GM19239 (cell line): ENCODE data around the gene LRRC66.
A peak's percentile ranks its signal among the peaks of the same experiment; 100 is the strongest.

ENCODE experiments used
- DNase-seq: peaks from one replicate; pipeline ENCODE4 v3.0.0; 2011; ENCODE audit warnings: low spot score; ENCODE audit not compliant: insufficient read length
- FAIRE-seq: peaks from 2 replicates; lab custom pipeline; 2011; peaks lifted over from hg19 to GRCh38; lab: Jason Lieb, UNC

LRRC66 gene, protein sequence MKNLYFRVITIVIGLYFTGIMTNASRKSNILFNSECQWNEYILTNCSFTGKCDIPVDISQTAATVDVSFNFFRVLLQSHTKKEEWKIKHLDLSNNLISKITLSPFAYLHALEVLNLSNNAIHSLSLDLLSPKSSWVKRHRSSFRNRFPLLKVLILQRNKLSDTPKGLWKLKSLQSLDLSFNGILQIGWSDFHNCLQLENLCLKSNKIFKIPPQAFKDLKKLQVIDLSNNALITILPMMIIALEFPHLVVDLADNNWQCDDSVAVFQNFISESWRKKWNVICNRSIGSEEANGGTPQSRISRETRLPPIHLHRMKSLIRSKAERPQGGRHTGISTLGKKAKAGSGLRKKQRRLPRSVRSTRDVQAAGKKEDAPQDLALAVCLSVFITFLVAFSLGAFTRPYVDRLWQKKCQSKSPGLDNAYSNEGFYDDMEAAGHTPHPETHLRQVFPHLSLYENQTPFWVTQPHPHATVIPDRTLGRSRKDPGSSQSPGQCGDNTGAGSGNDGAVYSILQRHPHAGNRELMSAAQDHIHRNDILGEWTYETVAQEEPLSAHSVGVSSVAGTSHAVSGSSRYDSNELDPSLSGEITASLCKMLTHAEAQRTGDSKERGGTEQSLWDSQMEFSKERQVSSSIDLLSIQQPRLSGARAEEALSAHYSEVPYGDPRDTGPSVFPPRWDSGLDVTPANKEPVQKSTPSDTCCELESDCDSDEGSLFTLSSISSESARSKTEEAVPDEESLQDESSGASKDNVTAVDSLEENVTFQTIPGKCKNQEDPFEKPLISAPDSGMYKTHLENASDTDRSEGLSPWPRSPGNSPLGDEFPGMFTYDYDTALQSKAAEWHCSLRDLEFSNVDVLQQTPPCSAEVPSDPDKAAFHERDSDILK

DNA sequence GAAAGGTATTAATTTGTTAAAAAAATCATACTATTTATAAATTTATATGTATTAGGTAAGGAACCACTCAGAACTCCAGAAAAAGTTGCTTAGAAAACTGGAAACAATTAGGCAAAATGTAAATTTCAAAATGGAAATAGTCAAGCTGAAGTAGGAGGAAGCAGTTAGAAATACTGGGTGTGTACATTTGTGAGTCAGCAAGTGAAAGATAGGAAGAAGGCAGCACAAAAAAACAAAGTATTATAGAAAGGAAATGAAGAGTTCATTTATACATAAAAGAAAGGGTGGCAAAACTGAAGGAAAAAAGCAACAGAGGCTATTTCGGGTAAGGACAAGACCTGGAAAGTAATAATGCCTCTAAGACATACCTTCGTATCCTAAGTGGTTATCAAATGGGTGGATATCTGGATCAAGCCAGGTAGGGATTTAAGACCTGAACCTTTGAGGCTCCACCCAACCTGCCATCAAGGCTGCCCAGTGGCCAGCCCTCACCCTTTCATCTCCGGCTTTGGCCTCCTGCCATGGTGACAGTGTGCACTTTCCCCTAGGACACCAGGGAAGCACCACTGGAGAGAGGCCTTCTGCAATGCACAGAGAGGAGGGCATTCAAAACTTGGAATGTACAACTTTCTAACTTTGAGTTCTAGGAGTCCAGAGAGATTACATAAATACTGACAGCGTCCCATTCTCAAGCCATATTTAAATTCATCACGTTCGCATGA lies at the start of gene LRRC66:
Gene LRRC66 (minus strand): TSS at position 428 of the 722 bp plus-strand sequence. CDS start 2,750 bp downstream, outside the sequence.
- FAIRE-seq (no peak), DNase-seq (no peak)

DNA sequence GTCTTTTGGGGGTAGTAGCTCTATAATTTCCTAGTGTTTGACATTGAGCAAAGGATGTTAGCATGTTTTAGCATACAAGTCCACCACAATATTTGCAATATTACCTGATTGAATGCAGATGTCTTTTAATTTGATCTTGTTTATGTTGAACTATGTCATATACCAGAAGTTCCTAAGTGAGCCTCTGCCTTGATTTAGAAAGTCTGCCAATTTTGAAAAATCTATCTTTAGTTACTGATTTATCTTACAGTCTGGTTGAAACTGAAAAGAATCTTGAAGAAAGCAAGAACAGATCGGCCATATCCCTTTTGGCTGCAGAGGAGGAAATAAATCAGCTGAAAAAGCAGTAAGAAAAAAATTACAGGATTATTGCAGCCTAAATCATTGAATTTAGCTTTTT lies 49.4 kb upstream of the LRRC66 start:
- DNase-seq (no peak), FAIRE-seq (no peak)

DNA sequence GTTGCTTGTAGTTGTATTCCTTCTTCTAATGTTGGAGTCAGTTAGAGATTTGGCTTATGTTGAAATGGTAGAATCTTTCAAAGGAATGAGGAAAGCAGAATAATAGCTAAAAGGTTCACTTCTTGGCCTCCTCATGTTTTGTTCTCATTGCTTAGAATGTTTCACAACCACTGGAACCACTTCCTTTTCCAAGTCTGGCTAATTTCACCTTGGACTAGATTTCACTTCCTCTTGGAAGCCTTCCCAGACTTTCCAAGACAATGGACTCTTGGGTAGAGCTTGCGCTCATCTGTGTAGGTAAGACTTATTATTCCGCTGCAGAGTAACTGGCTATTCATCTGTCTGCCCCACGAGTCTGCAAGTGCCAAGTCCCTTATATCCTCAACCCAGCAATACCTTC lies 39.2 kb upstream of the LRRC66 start:
- no peak for FAIRE-seq
- no peak for DNase-seq

DNA sequence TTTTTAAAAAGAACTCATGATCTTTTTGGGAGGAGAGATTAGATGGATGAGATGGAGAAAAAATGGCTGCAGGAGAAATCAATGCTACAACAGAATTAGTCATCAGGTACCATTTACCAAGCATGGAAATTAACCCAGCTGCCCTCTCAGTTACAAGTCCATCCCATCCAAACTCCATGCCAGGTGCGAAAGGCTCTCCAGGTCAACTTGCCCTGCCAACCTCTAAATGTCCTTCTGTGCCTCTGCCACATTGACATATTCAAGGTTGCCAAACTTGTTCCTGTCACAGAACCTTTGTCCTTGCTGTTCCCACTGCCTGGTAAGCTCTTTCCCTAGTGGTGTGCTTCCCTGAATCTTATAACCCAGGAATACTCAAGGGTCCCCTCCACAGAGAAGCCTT lies 38.1 kb upstream of the LRRC66 start:
- DNase-seq: no peak
- FAIRE-seq: no peak

DNA sequence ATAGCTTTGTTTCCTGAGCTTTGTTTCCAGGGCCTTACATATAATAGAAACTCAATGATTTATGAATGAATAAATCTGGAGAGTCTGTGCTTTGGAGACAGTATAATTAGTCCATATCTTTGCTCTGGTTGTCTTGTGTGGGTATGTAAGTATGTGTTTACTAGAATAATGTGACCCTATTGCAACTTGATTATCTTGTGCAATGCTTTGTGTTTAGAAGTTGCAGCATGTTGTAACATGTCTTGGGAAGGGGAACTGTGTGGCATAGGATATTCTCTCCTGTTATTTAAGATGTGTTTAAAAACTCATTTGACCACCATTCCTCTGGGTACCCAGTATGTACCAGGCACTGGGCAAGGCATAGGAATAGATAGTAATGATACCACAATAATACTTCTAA lies 37.0 kb upstream of the LRRC66 start:
- DNase-seq: no peak
- FAIRE-seq: no peak

DNA sequence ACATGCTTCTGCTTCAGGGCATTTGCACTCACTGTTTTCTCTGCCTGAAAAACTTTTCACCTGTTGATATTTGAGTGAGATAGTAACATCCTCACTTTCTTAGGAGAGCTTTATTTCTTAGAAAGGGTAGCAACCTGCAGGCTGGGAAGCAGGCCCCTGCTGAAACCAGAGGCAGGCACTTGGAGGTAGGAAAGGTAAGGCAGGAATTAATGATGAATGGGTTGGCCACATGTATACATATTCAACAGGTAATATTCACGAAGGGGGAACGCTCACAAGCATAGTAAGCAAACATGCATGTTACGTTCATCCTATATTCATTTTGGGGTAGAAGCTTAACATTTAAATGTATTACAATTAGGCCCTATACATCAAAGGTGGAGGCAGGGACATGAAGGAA lies 34.1 kb upstream of the LRRC66 start:
- DNase-seq (no peak), FAIRE-seq (no peak)

DNA sequence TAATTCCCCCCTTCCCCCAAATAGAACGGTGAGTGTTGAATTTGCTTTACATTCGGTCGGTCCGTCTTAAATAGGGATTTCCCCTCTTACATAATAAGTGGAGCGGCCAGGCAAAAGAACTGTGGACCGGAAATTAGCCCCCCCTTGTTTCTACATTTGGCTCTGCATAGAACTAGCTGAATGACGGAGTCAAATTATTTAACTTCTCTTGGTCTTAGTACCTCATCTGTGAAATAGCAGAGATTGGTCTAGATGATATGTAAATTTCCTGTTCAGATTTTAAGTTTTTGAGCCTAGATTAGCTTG lies 32.3 kb upstream of the LRRC66 start:
- no peak for DNase-seq
- FAIRE-seq: no peak

DNA sequence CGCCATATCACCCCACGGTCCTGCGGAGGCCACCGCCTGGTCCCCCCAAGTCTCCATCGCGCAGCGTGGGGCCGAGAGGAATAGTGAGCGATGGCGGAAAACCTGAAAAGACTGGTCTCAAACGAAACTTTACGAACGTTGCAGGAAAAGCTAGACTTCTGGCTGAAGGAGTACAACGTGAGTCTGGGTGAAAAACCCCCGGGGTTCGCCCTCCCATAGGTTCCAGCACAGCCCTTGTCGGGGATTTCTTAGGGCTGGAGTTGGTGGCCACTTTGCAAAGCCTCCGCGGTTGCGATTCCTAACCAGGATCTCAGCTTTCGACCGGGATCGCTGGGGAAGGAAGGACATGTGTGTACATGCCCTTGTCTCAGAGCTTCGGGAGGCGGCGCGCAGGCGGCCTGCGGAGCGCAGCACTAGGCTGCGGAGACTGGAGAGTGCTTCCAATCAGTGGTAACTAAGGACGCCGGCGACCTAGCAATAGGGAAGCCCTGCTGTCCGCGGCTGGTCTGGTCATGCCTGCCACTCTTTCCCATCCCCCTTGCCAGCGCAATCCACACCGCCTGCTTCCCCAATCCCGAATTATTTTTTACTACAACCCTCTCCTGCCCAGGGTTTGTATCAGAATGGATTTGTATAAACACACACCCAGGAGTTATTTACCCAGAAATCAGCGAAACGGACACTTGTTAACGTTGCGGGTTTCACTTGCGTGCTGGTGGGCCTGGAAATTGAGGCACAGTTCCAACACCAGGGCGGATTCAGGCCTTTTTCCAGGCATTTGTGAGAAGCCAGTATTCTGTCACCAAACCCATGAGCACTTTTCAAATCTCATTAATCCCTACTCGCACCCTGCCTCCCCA lies 31.7 kb upstream of the LRRC66 start:
- FAIRE-seq (peak; percentile 44), DNase-seq (peak; percentile 20)

DNA sequence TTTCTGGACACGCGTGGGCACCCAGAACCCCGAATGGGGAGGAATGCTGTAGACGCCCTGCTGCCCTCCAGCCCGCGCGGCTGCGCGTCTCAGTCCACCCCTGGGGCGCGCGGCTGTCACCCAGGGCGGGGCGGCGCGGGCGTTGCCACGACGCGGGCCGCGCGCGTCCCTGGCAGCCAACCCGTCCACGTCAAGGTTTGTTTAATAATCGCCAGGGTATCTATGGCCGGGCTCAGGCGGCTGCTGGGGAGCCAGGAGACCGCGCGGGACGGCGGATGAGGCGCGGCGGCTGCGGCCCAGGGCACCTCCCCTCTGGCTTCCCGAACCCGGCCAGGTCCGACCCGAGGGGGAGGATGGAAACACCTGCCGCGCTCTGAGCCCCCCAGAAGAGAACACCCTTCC lies 31.1 kb upstream of the LRRC66 start, which contains the start of gene SPATA18:
Gene SPATA18 (plus strand): TSS at position 92 of the 402 bp plus-strand sequence. CDS start 401 bp downstream, outside the sequence.
- FAIRE-seq (no peak), DNase-seq (no peak)

DNA sequence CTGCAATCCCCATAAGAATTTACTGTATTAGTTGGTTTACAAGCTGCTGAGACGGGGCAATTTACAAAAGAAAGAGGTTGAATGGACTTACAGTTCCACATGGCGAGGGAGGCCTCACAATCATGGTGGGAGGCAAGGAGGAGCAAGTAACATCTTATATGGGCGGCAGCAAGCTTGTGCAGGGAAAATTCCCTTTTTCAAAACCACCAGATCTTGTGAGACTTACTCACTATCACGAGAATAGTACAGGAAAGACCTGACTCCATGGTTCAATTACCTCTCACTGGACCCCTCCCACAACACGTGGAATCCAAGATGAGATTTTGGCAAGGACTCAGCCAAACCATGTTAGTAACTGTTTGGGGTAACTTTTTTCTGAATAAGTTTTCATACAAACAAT lies 29.1 kb upstream of the LRRC66 start:
- no peak for FAIRE-seq
- no peak for DNase-seq

DNA sequence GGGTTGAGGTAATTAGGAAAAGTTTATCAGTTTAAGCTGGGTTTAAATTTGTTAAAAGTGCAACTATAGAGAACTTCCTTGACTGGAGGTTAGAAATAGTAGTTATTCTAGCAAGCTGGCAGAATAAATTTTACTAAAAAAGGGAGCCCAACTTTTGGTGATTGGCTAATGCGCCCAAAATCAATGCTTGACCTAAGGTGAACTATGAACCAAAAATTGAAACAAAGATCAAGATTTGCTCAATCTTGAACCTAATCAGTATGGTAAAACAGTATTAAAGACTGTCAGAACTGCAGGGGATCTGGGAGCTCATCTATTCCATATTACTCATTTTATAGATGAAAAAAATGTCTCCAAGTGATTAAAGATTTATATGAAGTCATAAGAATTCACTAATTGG lies 24.9 kb upstream of the LRRC66 start:
- no peak for FAIRE-seq
- no peak for DNase-seq

DNA sequence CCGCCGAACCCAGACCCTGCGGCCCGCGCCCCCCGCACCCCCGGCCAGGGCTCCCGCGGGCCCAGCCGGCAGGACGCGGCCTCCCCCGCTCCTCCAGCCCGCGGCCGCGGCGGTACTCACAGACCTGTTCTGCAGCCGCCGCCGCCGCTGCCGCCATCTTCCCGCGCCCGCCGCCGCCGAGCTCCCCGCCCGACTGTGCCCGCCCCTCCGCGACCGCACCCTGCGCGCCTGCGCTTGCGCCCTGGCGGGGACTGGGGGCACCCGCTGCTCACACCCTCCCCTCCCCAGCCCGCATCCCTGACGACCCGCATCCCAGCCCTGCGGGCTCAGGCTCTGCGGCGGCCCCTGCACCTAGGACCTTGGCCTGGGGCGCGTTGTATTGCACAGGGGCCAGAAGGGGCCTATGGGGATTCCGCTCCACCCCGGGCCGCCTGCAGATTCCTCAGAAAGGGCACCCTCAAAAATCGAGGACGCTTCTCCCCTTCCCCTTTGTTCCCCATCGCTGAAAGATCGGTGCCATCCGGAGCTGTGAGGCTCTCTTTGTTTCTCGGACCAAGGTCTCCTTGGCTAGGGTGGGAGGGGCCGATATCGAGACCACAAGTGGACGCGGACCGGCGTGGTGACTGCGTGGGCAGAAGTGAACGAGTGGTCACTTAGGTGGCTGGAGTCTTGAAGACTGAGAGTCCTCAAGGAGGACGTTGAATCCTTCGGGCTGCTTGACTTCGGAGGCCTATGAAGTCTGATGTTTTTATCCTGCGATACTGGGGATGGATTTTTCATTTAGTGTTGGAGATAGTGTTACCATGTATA lies 18.1 kb upstream of the LRRC66 start, which contains the start of gene SGCB:
Gene SGCB (minus strand): TSS at position 197 of the 810 bp plus-strand sequence. CDS start 40 bp downstream, at position 157.
- FAIRE-seq (peak; percentile 31), DNase-seq (peak; percentile 54)

DNA sequence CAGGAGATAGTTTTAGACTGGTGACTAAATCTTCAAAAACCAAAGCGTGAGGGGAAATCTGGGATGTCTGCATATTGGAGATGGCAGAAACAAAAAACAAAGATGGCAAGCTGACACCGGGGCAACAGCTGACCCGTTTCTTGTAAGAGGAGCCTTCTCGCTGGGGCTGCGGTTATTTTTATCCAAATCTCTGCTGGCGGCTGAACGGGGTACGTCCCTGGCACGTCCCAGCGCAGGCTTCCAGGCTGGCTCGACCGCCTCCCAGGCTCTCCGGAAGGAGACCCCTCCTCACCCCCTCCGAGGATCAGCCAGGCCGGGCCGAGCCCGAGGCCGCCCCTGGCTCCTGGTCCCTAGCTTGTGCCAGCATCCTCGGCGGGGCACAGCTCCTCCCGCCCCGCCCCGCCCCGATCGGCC lies 17.5 kb upstream of the LRRC66 start:
- FAIRE-seq (no peak), DNase-seq (no peak)

DNA sequence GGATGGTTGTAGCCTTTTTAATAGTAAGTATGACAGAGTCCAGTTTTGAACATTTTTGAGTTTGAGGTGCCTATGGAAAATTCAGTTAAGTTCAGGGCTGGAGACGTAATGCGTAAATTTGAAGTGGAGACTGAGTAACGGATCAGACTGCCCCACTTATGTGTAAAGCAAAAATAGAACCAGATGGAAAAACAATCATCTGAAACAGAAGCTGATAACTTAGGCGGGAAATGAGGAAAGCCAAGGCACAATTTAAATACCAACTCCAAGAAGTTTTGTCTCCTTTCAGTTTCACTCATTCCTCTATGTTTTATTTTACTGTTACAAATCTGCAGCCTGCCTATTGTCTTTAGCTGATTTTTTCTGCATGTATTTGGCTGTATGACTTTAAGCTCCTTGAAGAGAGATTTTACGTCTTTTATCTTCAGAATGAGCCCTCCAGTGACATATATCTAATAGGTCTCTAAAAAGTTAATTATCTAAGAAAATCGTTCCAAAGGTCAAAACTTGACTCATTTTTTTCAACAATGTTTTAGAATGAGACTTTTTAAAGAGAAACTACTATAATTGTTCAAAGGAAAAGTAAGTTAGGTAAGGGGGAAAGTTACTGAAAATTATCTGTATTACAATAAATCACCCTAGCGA lies 16.8 kb upstream of the LRRC66 start:
- DNase-seq: no peak
- FAIRE-seq: no peak

DNA sequence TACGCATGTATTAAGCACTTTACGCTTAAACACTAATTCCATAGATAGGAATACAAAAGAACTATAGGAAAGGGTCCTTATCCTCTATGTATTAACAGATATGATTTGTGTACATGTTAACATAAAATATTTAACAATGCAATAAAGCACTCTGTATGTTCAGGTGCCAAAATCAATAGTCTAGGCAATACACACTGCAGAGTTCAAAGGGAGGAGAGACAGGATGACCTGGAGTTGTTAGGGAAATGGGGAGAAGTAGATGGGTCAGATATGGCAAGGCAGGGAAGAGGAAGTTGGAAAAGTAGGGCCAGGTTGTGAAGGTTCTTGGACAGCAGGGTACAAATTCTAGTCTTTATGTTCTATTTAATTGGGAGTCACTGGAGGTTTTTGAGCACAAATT lies 15.0 kb upstream of the LRRC66 start:
- DNase-seq: no peak
- no peak for FAIRE-seq

DNA sequence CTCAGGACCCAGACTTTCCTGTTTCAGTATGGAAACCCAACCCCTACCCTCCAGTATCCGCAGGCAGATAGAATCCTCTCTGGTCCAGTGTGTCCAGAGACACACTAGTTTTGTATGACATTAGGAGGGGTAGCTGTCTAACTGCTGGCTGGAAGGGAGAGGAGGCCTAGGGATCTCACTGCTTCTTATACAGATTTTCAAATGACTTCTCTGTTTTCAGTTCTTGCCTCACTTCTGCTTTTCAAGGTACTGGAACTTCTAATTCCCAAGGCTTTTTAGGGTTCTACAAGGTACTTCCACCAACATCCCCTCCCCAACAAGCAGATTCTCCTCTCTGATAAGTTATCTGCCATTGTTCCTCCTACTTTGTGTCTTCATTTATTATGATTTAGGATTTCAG lies 11.8 kb upstream of the LRRC66 start:
- no peak for DNase-seq
- FAIRE-seq: no peak

DNA sequence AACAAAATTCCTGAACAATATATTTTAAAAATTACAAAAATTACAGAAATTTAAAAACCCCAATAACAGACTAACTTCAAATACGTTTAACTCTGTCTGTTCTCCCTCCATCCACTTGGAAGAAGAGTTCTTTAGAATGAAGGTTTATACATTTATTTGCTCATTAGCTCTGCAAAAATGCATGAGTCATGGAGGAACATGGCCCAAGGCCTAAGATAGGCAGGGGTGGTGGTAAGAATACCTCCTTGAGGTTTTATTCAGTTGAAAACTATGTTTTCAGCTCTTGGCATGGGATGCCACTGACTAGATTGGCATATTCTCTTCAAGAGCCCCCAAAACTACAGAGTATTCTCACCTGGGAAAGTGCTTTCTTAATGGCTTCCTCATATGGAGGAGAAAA lies 8.8 kb upstream of the LRRC66 start:
- no peak for DNase-seq
- FAIRE-seq: no peak

DNA sequence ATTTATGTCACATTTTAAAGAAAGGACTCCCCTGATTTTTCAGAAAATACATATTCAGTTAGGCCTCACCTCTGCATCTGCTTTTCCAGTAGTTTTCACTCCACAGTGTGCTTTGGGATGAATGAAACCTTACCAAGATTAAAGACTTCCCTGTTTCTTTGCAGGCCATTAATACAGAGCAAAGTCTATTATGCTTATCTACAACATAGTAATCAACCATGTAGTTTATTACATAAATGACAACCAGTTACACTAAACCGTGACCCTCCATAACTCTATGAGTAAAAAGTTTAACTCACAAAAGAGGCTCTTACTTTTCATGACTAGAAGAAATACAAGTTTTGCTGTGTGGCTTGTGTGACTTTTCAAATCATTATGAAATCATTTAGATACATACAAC lies 2.3 kb downstream of the LRRC66 start:
- no peak for DNase-seq
- FAIRE-seq: no peak
